Embryonic facial prominence (tissue), 1 donor: ENCODE results near the gene MTCL1.

Experiments
- DNase-seq: peaks from one replicate; pipeline ENCODE4 v3.0.0-alpha.2; 2016; ENCODE audit errors: extremely low spot score

MTCL1 gene

GRCh38 chr18:8863427-8863826 lies 158.1 kb downstream of the MTCL1 start:
- no peak for DNase-seq

DNA sequence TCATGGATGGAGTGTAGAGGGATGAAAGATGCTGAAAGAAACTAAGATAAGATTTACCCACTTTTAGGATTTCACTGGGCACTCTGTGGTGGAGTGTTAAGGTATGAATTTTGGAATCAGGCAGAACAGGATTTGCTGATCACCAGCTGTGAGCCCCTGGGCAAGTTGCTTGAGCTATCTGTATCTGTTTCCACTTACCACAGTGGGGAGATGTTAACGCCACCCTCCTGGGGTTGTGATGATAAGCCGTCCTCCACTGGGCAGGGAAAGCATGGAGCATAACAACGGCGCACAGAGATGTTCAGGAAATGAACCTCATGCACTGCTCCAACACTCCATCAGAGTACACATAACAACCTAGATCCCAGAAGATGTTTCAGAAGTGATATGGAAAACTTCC lies 160.6 kb downstream of the MTCL1 start:
- DNase-seq, result no peak

DNA sequence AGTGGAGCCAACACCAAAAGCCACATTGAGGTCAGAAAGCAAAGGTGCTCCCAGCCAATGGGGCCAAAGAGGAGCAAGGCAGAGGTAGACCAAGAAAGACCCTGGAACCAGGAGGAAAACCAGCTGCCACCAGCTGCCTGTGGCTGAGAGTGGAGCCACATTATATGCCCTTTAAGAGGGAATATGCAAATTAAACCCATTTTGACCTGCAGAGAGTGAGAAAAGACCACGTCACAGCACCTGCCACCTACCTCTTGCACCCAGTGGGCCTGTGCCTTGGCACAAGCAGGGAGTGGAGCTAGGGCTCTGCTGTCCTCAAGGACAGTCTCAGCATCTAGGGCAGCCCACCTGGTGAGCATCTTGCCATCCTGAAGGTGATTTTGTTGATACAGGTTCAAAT lies 161.3 kb downstream of the MTCL1 start:
- DNase-seq, result no peak

GRCh38 chr18:8868276-8868675 lies 162.9 kb downstream of the MTCL1 start:
- no peak for DNase-seq

DNA sequence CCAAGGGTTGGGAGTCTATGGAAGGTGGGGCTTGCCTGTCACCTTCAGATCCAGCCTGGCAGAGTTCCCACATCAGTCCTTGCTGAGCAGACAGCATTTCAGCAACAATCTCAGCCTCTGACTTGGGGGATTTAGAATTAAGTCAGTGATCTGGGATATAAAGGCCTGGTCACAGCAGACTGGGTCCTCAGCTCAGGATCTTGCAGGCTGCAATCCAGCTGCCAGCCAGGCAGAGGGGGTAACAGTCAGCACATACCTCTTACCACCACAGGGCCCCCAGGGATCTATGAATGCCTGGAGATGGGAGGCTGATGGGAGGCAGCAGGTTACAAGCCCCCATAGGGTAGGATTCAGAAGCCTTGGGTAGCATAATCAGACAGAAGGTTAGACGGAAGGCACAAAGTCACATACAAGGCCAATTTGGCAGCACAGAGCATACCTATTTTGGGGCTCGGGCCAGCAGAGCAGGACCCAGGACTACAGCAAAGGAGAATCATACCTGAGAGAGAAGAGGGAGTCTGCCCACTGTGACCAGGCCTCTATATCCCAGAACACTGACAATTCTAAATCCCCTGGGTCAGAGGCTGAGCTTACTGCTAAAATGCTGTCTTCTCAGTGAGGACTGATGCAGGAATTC lies 163.5 kb downstream of the MTCL1 start:
- no peak for DNase-seq

DNA sequence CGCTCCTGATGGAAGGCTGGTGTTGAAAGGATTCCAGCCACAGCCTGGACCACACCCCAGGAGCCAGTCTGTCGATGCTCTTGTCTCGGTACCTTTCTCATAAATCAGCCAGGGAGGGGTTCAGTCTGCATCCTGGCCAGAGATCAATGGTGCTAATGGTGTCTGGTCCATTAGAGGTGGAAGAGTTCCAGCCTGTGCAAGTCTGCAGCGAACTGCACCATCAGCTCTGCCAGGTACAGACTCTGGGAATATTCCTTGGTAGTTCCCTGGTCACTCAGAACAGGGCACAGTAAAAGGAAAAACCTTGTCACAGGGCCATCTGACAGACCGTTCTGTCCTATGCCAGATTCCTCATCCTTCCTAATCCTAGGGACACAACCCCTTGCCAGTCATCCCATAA lies 164.3 kb downstream of the MTCL1 start:
- no peak for DNase-seq

DNA sequence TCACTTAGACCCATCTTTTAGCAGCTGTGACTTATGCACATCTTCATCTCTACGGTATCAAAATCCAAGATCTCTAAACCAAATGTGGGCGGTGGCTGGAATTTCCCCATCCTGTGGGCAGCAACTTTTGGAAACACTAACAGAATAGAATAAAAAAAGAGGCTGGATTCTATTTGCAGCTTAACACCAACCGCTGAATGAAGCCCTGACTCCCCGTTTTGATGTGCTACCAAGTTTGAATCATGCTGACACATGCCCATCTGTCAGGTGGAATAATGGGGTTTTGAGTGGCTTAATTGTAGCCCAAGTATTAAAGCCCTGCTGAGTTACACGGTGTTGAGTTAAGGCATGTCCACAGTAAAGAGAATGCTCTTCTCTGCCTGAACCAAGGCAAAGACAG lies 165.2 kb downstream of the MTCL1 start:
- DNase-seq, result no peak

- DNase-seq, result no peak
These were observed 166.1 kb downstream of the MTCL1 start for GRCh38 chr18:8871489-8871888.

DNA sequence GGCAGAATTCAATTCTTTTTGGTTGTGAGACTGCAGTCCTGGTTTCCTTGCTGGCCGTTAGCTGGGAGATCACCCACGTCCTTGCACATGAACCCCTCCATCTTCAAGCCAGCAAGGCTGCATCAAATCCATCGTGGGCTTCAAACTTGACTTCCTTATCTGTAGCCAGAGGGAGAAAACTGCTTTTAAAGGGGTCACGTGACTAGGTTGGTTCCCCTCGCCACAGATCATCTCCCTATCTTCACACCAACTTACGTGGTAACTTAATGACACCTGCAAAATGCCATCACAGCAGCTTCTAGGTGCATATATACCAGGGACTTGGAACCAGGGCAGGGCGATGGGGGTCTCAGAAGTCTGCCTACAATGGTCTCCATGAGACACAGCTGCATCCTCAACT lies 169.5 kb downstream of the MTCL1 start:
- DNase-seq, result no peak

GRCh38 chr18:8876887-8877286 lies 171.5 kb downstream of the MTCL1 start:
- DNase-seq, result no peak

- DNase-seq, result no peak
These were observed 175.7 kb downstream of the MTCL1 start for GRCh38 chr18:8881103-8881502.
